ENCODE data around the gene ZNF664. TPM values are rescaled to one million over a fixed set of nuclear protein-coding genes. Genes with fewer than 3 reads are reported as not detected.

Gene ZNF664
- total RNA-seq, 4 donors from 2014 or later: 16.3 to 41.5 (median 25.7) TPM

DNA sequence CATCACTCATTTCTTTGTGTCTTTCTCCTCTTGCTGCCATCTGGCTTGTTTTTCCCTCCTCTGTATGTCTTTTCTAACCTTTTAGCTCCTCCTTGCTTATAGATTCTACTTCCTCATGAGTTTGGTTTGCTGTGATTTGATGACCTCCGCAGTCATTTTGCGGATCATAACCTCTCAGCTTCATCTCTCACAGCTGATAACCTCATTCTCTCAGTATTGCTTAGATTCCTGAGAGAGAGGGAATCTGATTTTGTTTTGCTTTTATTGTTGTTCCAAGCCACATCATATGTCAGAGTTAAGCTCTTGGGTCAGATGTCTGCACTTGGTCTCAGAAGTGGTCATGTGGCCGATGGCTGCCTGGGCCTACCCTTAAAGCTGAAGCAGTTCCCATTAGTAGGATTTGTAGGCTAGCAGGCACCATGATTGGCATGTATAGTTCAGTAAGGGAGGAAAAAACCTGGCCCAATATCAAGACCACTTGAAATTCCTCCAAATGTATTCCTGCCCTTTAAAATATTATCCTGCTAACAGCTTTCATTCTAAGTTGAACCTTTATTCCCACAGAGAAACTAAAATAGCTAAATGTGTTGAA lies 13.5 kb downstream of the ZNF664 start:
- TF ChIP-seq, protein P1, sequence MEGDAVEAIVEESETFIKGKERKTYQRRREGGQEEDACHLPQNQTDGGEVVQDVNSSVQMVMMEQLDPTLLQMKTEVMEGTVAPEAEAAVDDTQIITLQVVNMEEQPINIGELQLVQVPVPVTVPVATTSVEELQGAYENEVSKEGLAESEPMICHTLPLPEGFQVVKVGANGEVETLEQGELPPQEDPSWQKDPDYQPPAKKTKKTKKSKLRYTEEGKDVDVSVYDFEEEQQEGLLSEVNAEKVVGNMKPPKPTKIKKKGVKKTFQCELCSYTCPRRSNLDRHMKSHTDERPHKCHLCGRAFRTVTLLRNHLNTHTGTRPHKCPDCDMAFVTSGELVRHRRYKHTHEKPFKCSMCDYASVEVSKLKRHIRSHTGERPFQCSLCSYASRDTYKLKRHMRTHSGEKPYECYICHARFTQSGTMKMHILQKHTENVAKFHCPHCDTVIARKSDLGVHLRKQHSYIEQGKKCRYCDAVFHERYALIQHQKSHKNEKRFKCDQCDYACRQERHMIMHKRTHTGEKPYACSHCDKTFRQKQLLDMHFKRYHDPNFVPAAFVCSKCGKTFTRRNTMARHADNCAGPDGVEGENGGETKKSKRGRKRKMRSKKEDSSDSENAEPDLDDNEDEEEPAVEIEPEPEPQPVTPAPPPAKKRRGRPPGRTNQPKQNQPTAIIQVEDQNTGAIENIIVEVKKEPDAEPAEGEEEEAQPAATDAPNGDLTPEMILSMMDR (IDR thresholded peaks at IDR 0.05): no peak
- no peak for DNase-seq (ENCODE audit: low spot score in 2 of 2)
- no peak overlapping the region for H3K4me3 ChIP-seq (ENCODE audit: low read depth, poor library complexity, severe bottlenecking)
- 80 to 83% methylated on average over 3 of the region's 3 CpGs for WGBS, 2 donors
- intact Hi-C loops (cut with DNase I; ENCODE audit: low total_unique reads): no loop called here

DNA sequence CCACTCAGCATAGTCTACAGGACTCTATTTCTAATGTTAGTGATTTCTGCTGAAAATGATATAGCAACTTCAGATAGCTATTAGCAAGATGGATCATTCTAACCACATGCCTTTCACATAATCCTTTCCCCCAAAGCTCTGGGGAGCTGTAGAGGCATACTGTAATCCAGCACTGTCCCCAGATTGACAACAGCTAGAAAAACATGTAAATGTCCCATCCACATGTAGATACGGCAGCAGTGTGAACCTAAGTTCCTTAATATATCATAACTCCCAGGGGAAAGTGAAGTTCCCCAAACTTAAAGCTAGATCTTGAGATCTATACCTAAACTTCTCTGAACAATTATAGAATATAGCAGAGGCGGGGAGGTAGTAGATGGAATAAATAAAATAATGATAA lies 14.0 kb downstream of the ZNF664 start:
- 85 to 91% methylated on average over 2 of the region's 2 CpGs for WGBS, 2 donors
- TF ChIP-seq POLR2A (IDR thresholded peaks at IDR 0.05): no peak
- TF ChIP-seq, protein P1 (IDR thresholded peaks at IDR 0.05): no peak
- intact Hi-C loops (cut with DNase I; ENCODE audit: low total_unique reads): no loop called here
- no peak for DNase-seq (ENCODE audit: low spot score in 2 of 2)
- H3K4me3 ChIP-seq (ENCODE audit: low read depth, poor library complexity, severe bottlenecking): no peak overlapping the region

DNA sequence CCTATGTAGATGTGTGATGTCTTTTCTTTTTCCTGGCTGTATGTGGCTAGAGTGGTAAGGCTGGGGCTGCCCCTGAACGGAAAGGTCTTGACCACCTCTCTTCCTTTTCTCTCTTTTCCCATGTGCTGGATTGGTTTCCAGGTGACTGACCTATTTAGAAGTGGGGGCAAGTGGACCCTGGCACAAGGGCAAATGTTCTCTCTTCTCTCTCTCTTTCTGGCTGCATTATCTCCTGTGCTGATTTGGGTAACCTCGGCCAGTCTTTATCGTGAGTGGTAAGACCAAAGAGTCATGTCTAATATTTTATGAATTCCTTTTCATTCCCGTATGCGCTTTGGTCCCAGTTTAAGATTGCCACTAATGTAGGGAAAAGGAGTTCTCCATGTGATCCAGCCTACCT lies 16.2 kb downstream of the ZNF664 start:
- intact Hi-C loops (cut with DNase I; ENCODE audit: low total_unique reads): no loop called here
- no peak for DNase-seq (ENCODE audit: low spot score in 2 of 2)
- no peak overlapping the region for H3K4me3 ChIP-seq (ENCODE audit: low read depth, poor library complexity, severe bottlenecking)
- WGBS, 2 donors: 96 to 97% methylated on average over 5 of the region's 5 CpGs
- no peak for TF ChIP-seq POLR2A (IDR thresholded peaks at IDR 0.05)
- TF ChIP-seq, protein P1 (IDR thresholded peaks at IDR 0.05): no peak

DNA sequence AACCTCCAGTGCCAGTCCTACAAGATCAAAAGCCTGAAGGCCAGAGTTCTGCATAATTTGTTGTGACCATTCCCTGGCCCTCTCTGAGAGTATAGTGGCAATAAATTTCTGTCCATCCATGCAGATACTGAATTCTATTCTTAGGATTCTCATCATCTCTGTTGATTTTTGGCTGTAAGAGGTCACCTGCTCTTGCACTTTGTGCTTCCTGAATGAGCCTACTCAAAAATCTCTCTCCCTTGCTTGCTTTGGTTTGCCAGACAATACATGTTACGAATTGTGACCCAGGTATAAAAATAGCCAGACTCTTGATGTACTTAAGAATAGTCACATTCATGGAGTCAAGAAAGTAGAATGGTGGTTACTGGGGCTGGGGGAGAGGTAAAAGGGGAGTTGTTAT lies 16.7 kb downstream of the ZNF664 start:
- no peak overlapping the region for H3K4me3 ChIP-seq (ENCODE audit: low read depth, poor library complexity, severe bottlenecking)
- WGBS, 2 donors: 91% methylated on average over 1 of the region's 1 CpG
- intact Hi-C loops (cut with DNase I; ENCODE audit: low total_unique reads): no loop called here
- TF ChIP-seq POLR2A (IDR thresholded peaks at IDR 0.05): no peak
- TF ChIP-seq, protein P1 (IDR thresholded peaks at IDR 0.05): no peak
- DNase-seq (ENCODE audit: low spot score in 2 of 2): no peak

DNA sequence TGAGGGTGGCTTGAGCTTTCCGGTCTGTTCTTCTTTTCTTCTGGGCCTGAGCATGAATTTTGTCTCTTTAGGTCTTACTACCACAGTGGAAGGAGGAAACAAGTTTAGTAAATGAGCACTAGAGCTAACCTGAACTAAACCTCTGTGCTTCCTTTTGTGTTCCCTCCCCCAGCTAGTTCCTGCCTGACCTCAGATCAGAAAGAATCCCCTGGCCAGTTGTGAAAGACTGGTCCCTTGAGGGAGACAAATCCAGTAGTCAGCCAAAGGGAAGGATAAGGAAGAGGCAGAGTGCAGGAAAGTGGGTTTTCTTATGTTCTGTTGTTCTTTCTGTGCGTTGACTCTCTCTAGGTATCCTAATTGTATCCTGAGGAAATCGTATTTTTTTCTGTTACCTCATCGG lies 17.5 kb downstream of the ZNF664 start:
- WGBS, 2 donors: 76 to 83% methylated on average over 4 of the region's 4 CpGs
- no peak for DNase-seq (ENCODE audit: low spot score in 2 of 2)
- intact Hi-C loops (cut with DNase I; ENCODE audit: low total_unique reads): no loop called here

More for the DNA sequence above, 17.5 kb downstream of the ZNF664 start:
- no peak overlapping the region for H3K4me3 ChIP-seq (ENCODE audit: low read depth, poor library complexity, severe bottlenecking)
- TF ChIP-seq, protein P1 (IDR thresholded peaks at IDR 0.05): no peak
- TF ChIP-seq POLR2A (IDR thresholded peaks at IDR 0.05): no peak

Measured in lower leg skin (tissue), 4 donors.